H1 (cell line): ENCODE data around the gene IL12RB2. TPM values are rescaled to one million over a fixed set of nuclear protein-coding genes. Genes with fewer than 3 reads are reported as not detected.

Experiments
- CTCF ChIA-PET: fragments of 300-600 bp; sonication (Branson Sonifier 250); formaldehyde crosslinking; loops from one replicate; lab custom pipeline; 2021; ENCODE audit not compliant: partially characterized antibody; lab: Charles Lee
- POLR2A ChIA-PET: fragments of 300-600 bp; sonication (Branson Sonifier 250); formaldehyde crosslinking; loops from one replicate; lab custom pipeline; 2021; ENCODE audit warnings: inconsistent platforms; ENCODE audit not compliant: partially characterized antibody; lab: Charles Lee
- DNase-seq, 2 experiments: peaks; one replicate each; pipeline versions ENCODE4 v3.0.0 to v3.0.0-alpha.2; 2010 to 2022; ENCODE audit warnings: low spot score in 2 of 2, low read depth in 1 of 2, mixed read lengths in 1 of 2
- FAIRE-seq: peaks from 2 replicates; lab custom pipeline; 2011; peaks lifted over from hg19 to GRCh38; lab: Jason Lieb, UNC
- H2AFZ ChIP-seq: 2 replicates; pipeline ENCODE4 v1.8.1; 2012; ENCODE audit warnings: low read length, inconsistent platforms
- H2AK5ac ChIP-seq: 2 replicates; pipeline ENCODE4 v1.6.1; 2013; ENCODE audit warnings: low read depth, low read length
- H2BK120ac ChIP-seq: replicated peaks from 2 replicates; pipeline ENCODE3; 2013; ENCODE audit warnings: low read depth, low read length, inconsistent platforms
- H2BK12ac ChIP-seq: 2 replicates; pipeline ENCODE4 v1.6.1; 2013; ENCODE audit warnings: low read depth, low read length
- H2BK15ac ChIP-seq: 2 replicates; pipeline ENCODE4 v1.6.1; 2013; ENCODE audit warnings: low read length
- H2BK20ac ChIP-seq: 2 replicates; pipeline ENCODE4 v1.6.1; 2013; ENCODE audit warnings: low read length
- H2BK5ac ChIP-seq: 2 replicates; pipeline ENCODE4 v1.6.1; 2013; ENCODE audit warnings: low read depth, low read length
- H3K14ac ChIP-seq: 2 replicates; pipeline ENCODE4 v1.6.1; 2013; ENCODE audit warnings: inconsistent platforms; ENCODE audit not compliant: insufficient read length
- H3K18ac ChIP-seq: 2 replicates; pipeline ENCODE4 v1.6.1; 2013; ENCODE audit warnings: low read length; ENCODE audit errors: extremely low read depth
- H3K23ac ChIP-seq: 2 replicates; pipeline ENCODE4 v1.6.1; 2013; ENCODE audit warnings: inconsistent platforms; ENCODE audit not compliant: insufficient read length
- H3K23me2 ChIP-seq: 2 replicates; pipeline ENCODE4 v1.6.1; 2013; ENCODE audit warnings: low read depth, low read length
- H3K27ac ChIP-seq: 2 replicates; pipeline ENCODE4 v1.6.1; 2011; ENCODE audit warnings: low read depth, low read length, inconsistent platforms
- H3K27me3 ChIP-seq, 4 experiments: replicated peaks in 1 of 4; 1 replicate in 1 of 4; 2 replicates in 3 of 4; pipeline versions ENCODE4 v1.6.1 to v1.8.1; 2011 to 2013; ENCODE audit warnings: low read length in 3 of 4, mild to moderate bottlenecking in 3 of 4, inconsistent platforms in 2 of 4, mixed read lengths in 2 of 4, moderate library complexity in 1 of 4; ENCODE audit not compliant: control insufficient read depth in 3 of 4, insufficient read depth in 3 of 4; ENCODE audit errors: extremely low read depth in 1 of 4
- H3K36me3 ChIP-seq, 4 experiments: 2 replicates each; pipeline versions ENCODE4 v1.6.1 to v1.8.1; 2011 to 2013; ENCODE audit warnings: mild to moderate bottlenecking in 4 of 4, low read length in 3 of 4, moderate library complexity in 2 of 4, control low read depth in 1 of 4, inconsistent platforms in 1 of 4; ENCODE audit not compliant: insufficient read depth in 4 of 4, control insufficient read depth in 2 of 4
- H3K4ac ChIP-seq: replicated peaks from 2 replicates; pipeline ENCODE3; 2013; ENCODE audit warnings: low read length, low read depth, mixed read lengths, inconsistent platforms; ENCODE audit not compliant: insufficient read length
- H3K4me1 ChIP-seq, 4 experiments: replicated peaks in 1 of 4; 1 replicate in 1 of 4; 2 replicates in 3 of 4; pipeline versions ENCODE4 v1.6.1 to v1.8.1; 2011 to 2013; ENCODE audit warnings: low read length in 3 of 4, inconsistent platforms in 2 of 4, mixed read lengths in 1 of 4; ENCODE audit not compliant: insufficient read depth in 4 of 4, control insufficient read depth in 3 of 4
- H3K4me2 ChIP-seq, 2 experiments: 2 replicates each; pipeline versions ENCODE4 v1.6.1 to v1.8.1; 2011 to 2013; ENCODE audit warnings: low read depth in 2 of 2, low read length in 2 of 2, control low read depth in 1 of 2, inconsistent platforms in 1 of 2, mild to moderate bottlenecking in 1 of 2; ENCODE audit not compliant: insufficient read depth in 1 of 2
- H3K4me3 ChIP-seq, 4 experiments: fragments of 200-600, 300-600 bp in 1 of 4; sonication (generic), shearing (Covaris generic), sonication (Bioruptor Twin) in 1 of 4; 2 replicates each; pipeline versions ENCODE4 v1.5.1 to v1.8.1; 2011 to 2016; ENCODE audit warnings: low read length in 4 of 4, low read depth in 3 of 4, control low read depth in 2 of 4, inconsistent platforms in 2 of 4, mild to moderate bottlenecking in 2 of 4, mixed read lengths in 1 of 4, moderate library complexity in 1 of 4; ENCODE audit not compliant: insufficient read depth in 2 of 4; ENCODE audit errors: extremely low read depth in 1 of 4
- H3K56ac ChIP-seq: replicated peaks from 2 replicates; pipeline ENCODE3; 2013; ENCODE audit warnings: low read depth, mild to moderate bottlenecking, mixed read lengths, low read length, inconsistent platforms; ENCODE audit not compliant: insufficient read length
- H3K79me1 ChIP-seq: 2 replicates; pipeline ENCODE4 v1.6.1; 2013; ENCODE audit warnings: low read depth, low read length, control low read depth
- H3K79me2 ChIP-seq, 2 experiments: 2 replicates each; pipeline versions ENCODE4 v1.6.1 to v1.8.1; 2012 to 2013; ENCODE audit warnings: low read length in 2 of 2, mild to moderate bottlenecking in 2 of 2, inconsistent platforms in 1 of 2; ENCODE audit not compliant: insufficient read depth in 2 of 2, control insufficient read depth in 1 of 2
- H3K9ac ChIP-seq, 4 experiments: replicated peaks in 1 of 4; 1 replicate in 1 of 4; 2 replicates in 3 of 4; pipeline versions ENCODE4 v1.6.1 to v1.8.1; 2011 to 2013; ENCODE audit warnings: low read depth in 3 of 4, low read length in 3 of 4, control low read depth in 2 of 4, mild to moderate bottlenecking in 2 of 4, moderate library complexity in 2 of 4, inconsistent platforms in 1 of 4; ENCODE audit errors: extremely low read depth in 1 of 4
- H3K9me3 ChIP-seq, 2 experiments: 2 replicates each; pipeline versions ENCODE4 v1.6.1 to v1.8.1; 2012 to 2013; ENCODE audit warnings: mild to moderate bottlenecking in 2 of 2, moderate library complexity in 2 of 2, control low read depth in 1 of 2, inconsistent platforms in 1 of 2, low read depth in 1 of 2, low read length in 1 of 2, mixed read lengths in 1 of 2; ENCODE audit not compliant: insufficient read depth in 2 of 2
- H4K20me1 ChIP-seq, 2 experiments: replicated peaks in 1 of 2; 2 replicates each; pipeline versions ENCODE3 to v1.8.1; 2011 to 2013; ENCODE audit warnings: inconsistent platforms in 2 of 2, low read length in 2 of 2, mild to moderate bottlenecking in 1 of 2; ENCODE audit not compliant: insufficient read depth in 2 of 2, control insufficient read depth in 1 of 2
- H4K5ac ChIP-seq: 2 replicates; pipeline ENCODE4 v1.6.1; 2013; ENCODE audit warnings: low read length, low read depth, mixed read lengths, inconsistent platforms; ENCODE audit not compliant: insufficient read length
- H4K8ac ChIP-seq: 2 replicates; pipeline ENCODE4 v1.8.0; 2013; ENCODE audit warnings: mild to moderate bottlenecking, moderate library complexity, low read length, inconsistent platforms; ENCODE audit not compliant: insufficient read depth; ENCODE audit errors: extremely low read depth
- H4K91ac ChIP-seq: replicated peaks from 2 replicates; pipeline ENCODE3; 2013; ENCODE audit warnings: low read length, mixed read lengths, inconsistent platforms; ENCODE audit not compliant: insufficient read length
- EZH2 ChIP-seq: fragments of 200-600 bp; sonication (generic); IDR thresholded peaks from 2 replicates; pipeline ENCODE4 v1.7.1; 2012; ENCODE audit warnings: low read depth, mild to moderate bottlenecking, moderate library complexity, low read length, inconsistent platforms; ENCODE audit not compliant: severe bottlenecking
- JUN ChIP-seq: IDR thresholded peaks from 2 replicates; pipeline ENCODE4 v1.6.1; 2011; ENCODE audit warnings: low read depth, mild to moderate bottlenecking, improper control_type of control experiment, low read length
- RBBP5 ChIP-seq: IDR thresholded peaks from 2 replicates; pipeline ENCODE4 v1.7.1; 2012; ENCODE audit warnings: low read depth, mild to moderate bottlenecking, inconsistent platforms, low read length, moderate library complexity, borderline replicate concordance
- RXRA ChIP-seq: IDR thresholded peaks from 2 replicates; pipeline ENCODE4 v1.6.1; 2011; ENCODE audit warnings: low read depth, mild to moderate bottlenecking, low read length, moderate library complexity; ENCODE audit not compliant: insufficient read depth
- SUZ12 ChIP-seq: fragments of 200-600 bp; sonication (generic); IDR thresholded peaks from 2 replicates; pipeline ENCODE4 v1.6.1; 2012; ENCODE audit warnings: mild to moderate bottlenecking, inconsistent platforms, low read length, moderate library complexity, mixed read lengths
- TCF12 ChIP-seq: IDR thresholded peaks from 2 replicates; pipeline ENCODE4 v1.6.1; 2011; ENCODE audit warnings: low read depth, mild to moderate bottlenecking, low read length
- WGBS, 2 experiments: shearing (Covaris generic) in 1 of 2; methylation state at CpG; one replicate each; pipeline versions ENCODE4 v1.1.6 to v1.1.7; 2013 to 2015; ENCODE audit warnings: low lambda C conversion rate in 2 of 2, mixed read lengths in 2 of 2, inconsistent platforms in 1 of 2, low coverage in 1 of 2, missing lambda C conversion rate in 1 of 2; ENCODE audit not compliant: insufficient replicate concordance in 2 of 2, insufficient coverage in 1 of 2, insufficient read length in 1 of 2; ENCODE audit errors: extremely low coverage in 1 of 2, missing lambda C conversion rate in 1 of 2; 5-methylcytosine and 5-hydroxymethylcytosine counted together
- polyA plus RNA-seq, 7 experiments: library from polyadenylated mRNA; depleted of rRNA in 3 of 7; stranded (reverse) in 5 of 7; unstranded in 2 of 7; fragments of >200 nt in 5 of 7; fragments of 200-250 nt in 2 of 7; gene quantifications; 1 replicate in 5 of 7; 2 replicates in 1 of 7; 4 replicates in 1 of 7; pipeline versions ENCODE4 v1.2.1 to v1.2.3, GENCODE V29; 2011 to 2013; ENCODE audit warnings: missing spikeins in 2 of 7, mixed read lengths in 2 of 7
- total RNA-seq: library from RNA; stranded (reverse); fragmentation: NEBNext Ultra II Directional; extraction: Animal tissue kit (Norgen Biotek cat#: 25700); gene quantifications from 2 replicates; pipeline ENCODE4 v1.2.1, GENCODE V29; 2021
- TF ChIP-seq, protein P1 (sequence below): IDR thresholded peaks from 2 replicates; pipeline ENCODE4 v1.6.1; 2012; ENCODE audit warnings: inconsistent platforms

IL12RB2 gene
- total and polyA plus RNA-seq, 2 of the 8 experiments (the other 6 are each of a cell fraction or from before 2014, with no cell fraction given): 1.4 TPM

- no peak overlapping the region for H3K4me2 ChIP-seq
- no peak overlapping the region for H3K9ac ChIP-seq
- no peak overlapping the region for H2AFZ ChIP-seq
- H2BK120ac ChIP-seq: no peak overlapping the region
- H2BK12ac ChIP-seq: peak overlapping the region; percentile 50; the same call in 1 of the 2 replicates
- no peak overlapping the region for H4K8ac ChIP-seq
- POLR2A ChIA-PET: interaction anchor here (0.6 to 4.9 kb wide), 6 partner anchors 8 to 48 kb away, joined by 3 to 43 read pairs (median 4); no protein-coding TSS in a partner anchor
- H3K4me1 ChIP-seq: peaks cover 2 to 9% (median 4%) of the 10 kb centered on the region in 4 experiments; a peak in 6 of 7 replicates
- H2AK5ac ChIP-seq: no peak overlapping the region
- H3K9me3 ChIP-seq: no peaks in the 10 kb centered on the region; a peak in 1 of 4 replicates
- no peak overlapping the region for H4K5ac ChIP-seq
- no peak overlapping the region for H3K4ac ChIP-seq
- no peak overlapping the region for H3K4me3 ChIP-seq
- no peaks in the 10 kb centered on the region for H3K23me2 ChIP-seq
- no peaks in the 10 kb centered on the region for H3K79me1 ChIP-seq
- CTCF ChIA-PET: interaction anchor here (0.6 to 1.9 kb wide), 9 partner anchors 9 to 455 kb away, joined by 3 to 5 read pairs (median 3); no protein-coding TSS in a partner anchor
- no peak overlapping the region for H4K91ac ChIP-seq
- 86% methylated on average over 12 of the region's 12 CpGs; no CpG with 5 or more reads in 1 of the 2 experiments for WGBS, 2 experiments
- H4K20me1 ChIP-seq: no peaks in the 10 kb centered on the region
- no peak overlapping the region for H3K27ac ChIP-seq
- no peak overlapping the region for H3K56ac ChIP-seq
- peaks cover 0 to 10% (median 0%) of the 10 kb centered on the region in 4 experiments; a peak in 2 of 8 replicates for H3K36me3 ChIP-seq
- H2BK5ac ChIP-seq: no peak overlapping the region
- no peak overlapping the region for H3K18ac ChIP-seq
- FAIRE-seq (no peak), DNase-seq (no peak)
- no peak overlapping the region for H3K23ac ChIP-seq
- no peak overlapping the region for H3K14ac ChIP-seq
- H2BK15ac ChIP-seq: peak overlapping the region; percentile 67; the same call in 1 of the 2 replicates
- no peaks in the 10 kb centered on the region for H3K79me2 ChIP-seq
- H2BK20ac ChIP-seq: no peak overlapping the region
- no peaks in the 10 kb centered on the region for H3K27me3 ChIP-seq
- TF ChIP-seq SUZ12 (no peak), RXRA (no peak), EZH2 (no peak), TCF12 (no peak), JUN (no peak), RBBP5 (no peak)
- TF ChIP-seq, protein P1, sequence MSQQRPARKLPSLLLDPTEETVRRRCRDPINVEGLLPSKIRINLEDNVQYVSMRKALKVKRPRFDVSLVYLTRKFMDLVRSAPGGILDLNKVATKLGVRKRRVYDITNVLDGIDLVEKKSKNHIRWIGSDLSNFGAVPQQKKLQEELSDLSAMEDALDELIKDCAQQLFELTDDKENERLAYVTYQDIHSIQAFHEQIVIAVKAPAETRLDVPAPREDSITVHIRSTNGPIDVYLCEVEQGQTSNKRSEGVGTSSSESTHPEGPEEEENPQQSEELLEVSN: no peak
Measured at GRCh38 chr1:67393240-67393639, 85.6 kb downstream of the IL12RB2 start.
